Suppressor macrophage treated with lipopolysaccharide for 4 hours (primary cell): ENCODE results near the gene CLCN4.

Source experiments
- DNase-seq: peaks from one replicate; pipeline ENCODE4 v3.0.0-alpha.2; 2020

The CLCN4 gene

GRCh38 chrX:10168226-10168625, 11.5 kb downstream of the CLCN4 start:
- peak; percentile 75 for DNase-seq

DNA sequence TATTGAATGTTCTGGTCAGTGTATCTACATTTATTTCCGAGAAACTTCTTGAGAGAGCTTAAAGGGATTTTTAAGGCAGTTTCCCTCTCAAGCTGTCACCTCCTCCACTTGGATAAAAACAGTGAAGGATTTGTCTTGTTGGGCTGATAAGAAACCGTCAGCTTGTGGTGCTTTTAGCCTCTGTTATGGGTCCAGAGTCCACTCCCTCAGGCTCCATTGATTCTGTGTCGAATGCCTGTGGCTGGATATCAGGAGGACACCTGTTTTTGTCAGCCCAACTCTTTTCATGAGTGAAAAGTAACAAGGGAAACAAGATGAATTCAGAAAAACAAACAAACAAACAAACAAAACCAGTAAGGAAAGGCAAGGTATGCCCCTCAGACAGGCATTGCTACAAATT, 12.4 kb downstream of the CLCN4 start:
- no peak for DNase-seq

- peak; percentile 73 for DNase-seq
Measured at GRCh38 chrX:10171249-10171648, 14.5 kb downstream of the CLCN4 start.

- DNase-seq, result no peak
Measured at GRCh38 chrX:10172877-10173276, 16.1 kb downstream of the CLCN4 start.

GRCh38 chrX:10173331-10173900, 16.6 kb downstream of the CLCN4 start:
- DNase-seq, result no peak

DNA sequence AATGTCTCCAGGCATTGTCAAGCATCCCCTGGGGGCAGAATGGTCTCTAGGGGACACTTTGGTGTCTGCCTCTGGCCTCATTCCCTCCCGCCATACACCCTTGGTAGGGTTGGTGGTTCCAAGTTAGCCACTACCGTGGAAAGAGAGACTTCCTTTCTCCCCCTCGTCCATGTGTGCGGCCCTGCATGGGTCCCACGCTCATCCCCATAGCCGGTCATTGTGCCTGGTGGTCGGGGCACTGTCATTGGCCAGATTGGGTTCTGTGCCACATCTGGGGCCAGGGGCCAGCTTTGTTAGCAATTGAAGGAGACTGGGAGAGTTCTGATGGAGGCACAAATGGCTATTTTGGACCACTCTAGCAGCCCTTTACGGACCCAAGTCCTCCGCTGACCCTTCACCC, 17.3 kb downstream of the CLCN4 start:
- no peak for DNase-seq

GRCh38 chrX:10174810-10175209, 18.0 kb downstream of the CLCN4 start:
- no peak for DNase-seq

GRCh38 chrX:10175319-10175871, 18.6 kb downstream of the CLCN4 start:
- no peak for DNase-seq

DNA sequence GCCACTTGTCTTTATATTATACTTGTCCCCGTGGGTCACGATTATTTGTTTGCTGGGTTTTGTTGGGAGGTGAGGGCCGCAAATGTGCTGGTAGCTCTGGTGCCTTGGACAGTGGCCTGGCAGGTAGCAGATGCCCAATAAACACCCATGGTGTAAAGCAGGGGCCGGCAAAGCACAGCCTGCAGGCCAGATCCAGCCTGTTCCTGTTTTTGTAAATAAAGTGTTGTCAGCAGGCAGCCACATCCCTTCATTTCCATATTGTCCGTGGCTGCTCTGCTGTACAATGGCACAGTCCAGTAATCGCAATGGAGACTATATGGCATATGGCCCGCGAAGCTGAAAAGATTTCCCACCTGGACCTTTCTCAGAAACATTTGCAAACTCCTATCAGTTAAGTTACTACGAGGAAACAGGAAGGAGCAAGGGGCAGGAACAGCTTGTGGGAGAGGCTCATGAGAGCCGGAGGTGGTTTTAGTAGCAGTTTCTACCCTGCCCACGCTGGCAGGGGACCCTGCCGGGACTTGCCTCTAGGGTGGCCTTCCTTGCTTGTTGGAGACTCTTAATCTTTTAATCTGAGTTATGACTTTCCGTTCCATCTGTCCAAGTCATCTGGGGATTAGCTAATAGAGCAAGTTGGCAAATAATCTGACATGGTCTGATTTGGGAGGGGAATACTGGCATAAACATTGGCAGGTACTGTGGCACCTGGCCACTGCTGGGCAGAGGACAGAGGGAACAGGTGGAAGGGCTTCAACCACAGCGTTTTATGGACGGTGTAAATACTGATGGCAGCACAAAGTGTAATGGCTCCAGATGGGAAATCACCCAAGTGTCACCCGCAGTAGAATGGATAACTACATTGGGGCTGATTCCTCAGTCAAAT, 19.6 kb downstream of the CLCN4 start:
- DNase-seq, result peak; percentile 50

GRCh38 chrX:10177004-10177396, 20.2 kb downstream of the CLCN4 start:
- no peak for DNase-seq

GRCh38 chrX:10177601-10178000, 20.8 kb downstream of the CLCN4 start:
- DNase-seq, result no peak

GRCh38 chrX:10178866-10179463, 22.2 kb downstream of the CLCN4 start:
- no peak for DNase-seq

DNA sequence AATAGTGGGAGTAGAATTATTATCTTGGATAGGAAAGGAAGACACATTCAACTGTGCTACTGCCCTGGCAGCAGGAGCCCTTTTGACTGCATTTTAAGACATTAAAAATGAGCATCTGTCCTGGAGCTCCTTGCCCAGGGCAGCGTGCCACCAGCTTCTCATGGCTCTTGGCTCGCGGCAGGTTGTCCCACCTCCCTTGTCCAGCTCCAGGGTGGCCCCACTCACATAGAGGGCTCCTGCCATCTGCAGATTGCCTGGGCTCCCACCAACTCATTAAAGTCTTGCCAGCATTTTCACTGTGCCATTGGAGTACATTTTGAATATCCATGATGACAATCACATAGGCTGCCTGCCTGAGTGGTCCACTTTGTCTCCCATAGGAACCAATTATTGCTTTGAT, 27.0 kb downstream of the CLCN4 start:
- no peak for DNase-seq

- no peak for DNase-seq
Measured at GRCh38 chrX:10184411-10184810, 27.6 kb downstream of the CLCN4 start.

DNA sequence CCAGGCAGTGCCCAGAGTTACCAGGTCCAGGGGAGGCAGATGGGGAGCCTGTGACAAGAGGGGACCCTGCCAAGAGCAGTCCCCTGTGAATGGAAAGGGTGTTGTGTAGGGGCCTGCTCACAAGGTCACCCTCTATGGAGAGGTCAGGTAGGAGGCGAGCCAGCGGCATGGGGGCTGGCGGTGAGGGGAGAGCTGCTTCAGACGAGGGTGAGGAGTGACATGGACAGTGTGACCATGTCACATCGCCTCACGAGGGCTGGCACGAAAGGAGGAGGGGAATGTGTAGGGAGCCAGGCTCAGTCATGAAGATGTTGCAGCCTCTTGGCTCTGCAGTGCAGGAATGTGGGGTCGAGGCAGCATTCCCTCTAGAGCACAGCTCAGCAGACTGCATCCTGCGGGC, 29.6 kb downstream of the CLCN4 start:
- no peak for DNase-seq

GRCh38 chrX:10187421-10187820, 30.6 kb downstream of the CLCN4 start:
- DNase-seq, result no peak

GRCh38 chrX:10189317-10190268, 32.8 kb downstream of the CLCN4 start:
- DNase-seq, result peak; percentile 73

GRCh38 chrX:10190367-10190766, 33.6 kb downstream of the CLCN4 start:
- DNase-seq, result peak; percentile 75

GRCh38 chrX:10193587-10193986, 36.8 kb downstream of the CLCN4 start:
- DNase-seq, result no peak

DNA sequence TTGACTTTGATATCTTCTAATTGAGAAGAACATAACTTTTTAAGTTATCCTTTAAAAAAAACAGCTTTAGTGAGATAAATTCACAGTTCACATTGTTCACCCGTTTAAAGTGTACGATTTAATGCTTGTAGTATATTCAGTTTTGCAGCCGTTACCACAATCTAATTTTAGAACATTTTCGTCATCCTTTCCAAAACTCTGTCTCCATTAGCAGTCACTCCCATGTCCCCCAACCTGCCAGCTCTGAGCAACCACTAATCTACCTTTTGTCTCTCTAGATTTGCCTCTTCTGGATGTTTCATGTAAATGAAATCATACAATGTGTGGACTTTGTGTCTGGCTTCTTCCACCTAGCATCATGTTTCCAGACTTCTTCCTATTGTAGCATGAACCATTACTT, 38.6 kb downstream of the CLCN4 start:
- DNase-seq, result no peak

- no peak for DNase-seq
Measured at GRCh38 chrX:10195947-10196346, 39.2 kb downstream of the CLCN4 start.
